OCI-LY1 (cell line): ENCODE results near the gene CHN2.
"Not testable (repeated sequence)": the region's sequence is repeated elsewhere in the genome, so short reads cannot be mapped to it uniquely, and the experiment has no call there.

Source experiments
- H2AFZ ChIP-seq: fragments of 200-600 bp; sonication (generic), shearing (Covaris generic); 2 replicates; pipeline ENCODE4 v1.6.0; 2014; ENCODE audit warnings: antibody characterized with exemption, mild to moderate bottlenecking, low read length
- H3F3A ChIP-seq: fragments of 200-600 bp; sonication (generic), shearing (Covaris generic); 2 replicates; pipeline ENCODE4 v1.6.0; 2014; ENCODE audit warnings: mild to moderate bottlenecking, antibody characterized with exemption, low read length, moderate library complexity; ENCODE audit not compliant: insufficient read depth
- H3K27ac ChIP-seq: fragments of 200-600 bp; sonication (generic); 2 replicates; pipeline ENCODE4 v1.5.1; 2014; ENCODE audit warnings: low read length, mixed run types, mild to moderate bottlenecking, low read depth; ENCODE audit not compliant: poor library complexity, severe bottlenecking
- H3K27me3 ChIP-seq: fragments of 200-600 bp; sonication (generic); 2 replicates; pipeline ENCODE4 v1.6.0; 2014; ENCODE audit warnings: antibody characterized with exemption, mild to moderate bottlenecking, low read length, moderate library complexity; ENCODE audit not compliant: insufficient read depth
- H3K36me3 ChIP-seq: fragments of 200-600 bp; sonication (generic); 2 replicates; pipeline ENCODE4 v1.6.1; 2014; ENCODE audit warnings: mild to moderate bottlenecking, antibody characterized with exemption, low read length, moderate library complexity, mixed read lengths; ENCODE audit not compliant: insufficient read depth
- H3K4me1 ChIP-seq: fragments of 200-600 bp; sonication (generic); 2 replicates; pipeline ENCODE4 v1.5.1; 2014; ENCODE audit warnings: mild to moderate bottlenecking, low read length, moderate library complexity; ENCODE audit not compliant: insufficient read depth, severe bottlenecking
- H3K4me2 ChIP-seq: fragments of 200-600 bp; sonication (generic), shearing (Covaris generic); 2 replicates; pipeline ENCODE4 v1.6.1; 2014; ENCODE audit warnings: low read length
- H3K4me3 ChIP-seq: fragments of 200-600 bp; sonication (generic); 2 replicates; pipeline ENCODE4 v1.5.1; 2014; ENCODE audit warnings: low read length, low read depth, mild to moderate bottlenecking, mixed read lengths; ENCODE audit not compliant: poor library complexity, severe bottlenecking
- H3K79me2 ChIP-seq: fragments of 200-600 bp; shearing (Covaris generic); 2 replicates; pipeline ENCODE4 v1.6.1; 2016; ENCODE audit warnings: mixed run types, low read length, mixed read lengths; ENCODE audit not compliant: insufficient read depth
- H3K9ac ChIP-seq: fragments of 200-600 bp; sonication (generic), shearing (Covaris generic); 2 replicates; pipeline ENCODE4 v1.6.1; 2014; ENCODE audit warnings: mild to moderate bottlenecking, low read length, mixed read lengths
- H3K9me2 ChIP-seq: fragments of 200-600 bp; sonication (generic), shearing (Covaris generic); 2 replicates; pipeline ENCODE4 v1.6.1; 2014; ENCODE audit warnings: low read depth, mild to moderate bottlenecking, low read length, mixed read lengths
- H3K9me3 ChIP-seq: fragments of 200-600 bp; shearing (Covaris generic); 2 replicates; pipeline ENCODE4 v1.6.1; 2014; ENCODE audit warnings: low read length, mixed read lengths
- H4K20me1 ChIP-seq: fragments of 200-600 bp; sonication (generic), shearing (Covaris generic); 2 replicates; pipeline ENCODE4 v1.6.0; 2016; ENCODE audit warnings: mild to moderate bottlenecking, low read length; ENCODE audit not compliant: insufficient read depth
- CTCF ChIP-seq: fragments of 200-600 bp; sonication (generic), shearing (Covaris generic); IDR thresholded peaks from 2 replicates; pipeline ENCODE4 v1.5.1; 2017; ENCODE audit warnings: mild to moderate bottlenecking, antibody characterized with exemption, low read length, moderate library complexity, mixed read lengths
- EZH2 ChIP-seq: fragments of 200-600 bp; sonication (generic), shearing (Covaris generic); IDR thresholded peaks from 2 replicates; pipeline ENCODE4 v1.8.0; 2017; ENCODE audit warnings: borderline replicate concordance, mixed run types, mild to moderate bottlenecking, antibody characterized with exemption, low read length, moderate library complexity, mixed read lengths

The CHN2 gene

GRCh38 chr7:29523728-29524127 is 329.2 kb downstream of the CHN2 start:
- TF ChIP-seq CTCF (no peak), EZH2 (no peak)
- Histone ChIP-seq H3K79me2 (no peaks in the 10 kb centered on the region), H3K27me3 (no peaks in the 10 kb centered on the region; the same call in 1 of the 2 replicates), H2AFZ (no peak overlapping the region), H3K9me3 (no peaks in the 10 kb centered on the region), H3K4me3 (no peak overlapping the region), H3K9ac (no peak overlapping the region), H4K20me1 (no peaks in the 10 kb centered on the region), H3K4me1 (no peaks in the 10 kb centered on the region), H3K9me2 (no peaks in the 10 kb centered on the region), H3K36me3 (no peaks in the 10 kb centered on the region), H3K27ac (no peak overlapping the region), H3K4me2 (no peak overlapping the region), H3F3A (no peaks in the 10 kb centered on the region)

GRCh38 chr7:29527505-29528108 is 333.0 kb downstream of the CHN2 start:
- H3K9me3 ChIP-seq: no peaks in the 10 kb centered on the region
- no peaks in the 10 kb centered on the region; the same call in 1 of the 2 replicates for H3K27me3 ChIP-seq
- no peak overlapping the region for H3K27ac ChIP-seq
- no peaks in the 10 kb centered on the region for H4K20me1 ChIP-seq
- H3K79me2 ChIP-seq: no peaks in the 10 kb centered on the region
- no peaks in the 10 kb centered on the region for H3K36me3 ChIP-seq
- H3F3A ChIP-seq: no peaks in the 10 kb centered on the region
- no peak overlapping the region for H3K4me3 ChIP-seq
- H3K9me2 ChIP-seq: no peaks in the 10 kb centered on the region
- H3K4me2 ChIP-seq: no peak overlapping the region
- H2AFZ ChIP-seq: no peak overlapping the region
- TF ChIP-seq CTCF (no peak), EZH2 (no peak)
- no peak overlapping the region for H3K9ac ChIP-seq
- H3K4me1 ChIP-seq: no peaks in the 10 kb centered on the region

GRCh38 chr7:29528526-29528925 is 334.0 kb downstream of the CHN2 start:
- not testable (repeated sequence) for H3K9ac ChIP-seq, H3K4me1 ChIP-seq, H3K9me3 ChIP-seq, H2AFZ ChIP-seq, H3K27me3 ChIP-seq, H3K4me3 ChIP-seq, H3K79me2 ChIP-seq, H3F3A ChIP-seq, H3K27ac ChIP-seq, H4K20me1 ChIP-seq, H3K9me2 ChIP-seq, H3K4me2 ChIP-seq, H3K36me3 ChIP-seq
